ENCODE data around the gene ZNF597.

- TF ChIP-seq CTCF (conservative IDR thresholded peaks at IDR 0.05) (no peak), ZFX (IDR thresholded peaks at IDR 0.05) (no peak)
Observed at GRCh38 chr16:3408561-3409197, 34.6 kb downstream of the ZNF597 start.
